CMK (cell line): ENCODE measurements around the gene PALM.
"Not testable (repeated sequence)": the region's sequence is repeated elsewhere in the genome, so short reads cannot be mapped to it uniquely, and the experiment has no call there.

Source experiments
- DNase-seq: peaks from one replicate; pipeline ENCODE4 v3.0.0-alpha.2; 2010; ENCODE audit warnings: low read depth

Gene PALM

DNA sequence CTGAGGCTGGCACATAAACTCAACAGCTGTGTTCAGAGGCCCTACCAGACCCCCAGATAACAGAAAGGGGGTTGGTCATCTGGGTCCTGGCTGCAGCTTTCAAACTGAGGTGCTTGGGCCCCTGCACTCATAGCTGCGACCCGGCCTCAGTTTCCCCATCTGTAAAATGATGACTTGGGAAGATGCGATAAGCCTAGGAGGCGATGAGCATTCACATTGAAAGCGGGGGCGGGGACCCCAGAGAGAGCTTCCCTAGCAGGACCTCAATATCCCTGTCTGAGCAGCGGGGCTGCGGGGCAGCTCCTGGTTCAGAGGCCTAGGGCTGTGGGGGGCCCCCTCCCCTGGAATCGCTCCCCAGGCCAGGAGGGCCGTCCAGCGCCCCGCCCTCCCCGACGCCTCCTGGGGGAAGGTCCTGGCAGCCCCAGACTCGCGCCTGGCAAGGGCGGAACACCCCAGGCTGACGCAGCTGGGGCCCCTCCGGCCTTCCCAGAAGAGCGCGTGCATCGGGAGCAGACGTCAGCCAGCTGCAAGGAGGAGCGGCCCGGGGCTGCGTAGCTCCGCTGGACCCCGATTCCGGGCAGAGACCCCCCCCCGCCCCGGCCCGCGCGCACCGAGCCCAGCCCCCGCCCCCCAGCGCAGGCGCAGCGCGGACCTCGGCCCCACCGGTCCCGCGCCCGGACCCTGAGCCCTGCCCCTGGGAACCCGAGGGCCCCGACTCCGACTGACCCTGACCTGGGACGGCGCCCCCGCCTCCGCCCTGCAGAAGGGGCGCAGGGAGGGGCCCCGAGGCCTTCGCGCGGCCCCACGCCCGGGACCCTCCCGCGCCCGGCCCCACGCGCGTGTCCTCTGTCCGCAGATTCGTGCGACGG, 29.1 kb upstream of the PALM start:
- no peak for DNase-seq

DNA sequence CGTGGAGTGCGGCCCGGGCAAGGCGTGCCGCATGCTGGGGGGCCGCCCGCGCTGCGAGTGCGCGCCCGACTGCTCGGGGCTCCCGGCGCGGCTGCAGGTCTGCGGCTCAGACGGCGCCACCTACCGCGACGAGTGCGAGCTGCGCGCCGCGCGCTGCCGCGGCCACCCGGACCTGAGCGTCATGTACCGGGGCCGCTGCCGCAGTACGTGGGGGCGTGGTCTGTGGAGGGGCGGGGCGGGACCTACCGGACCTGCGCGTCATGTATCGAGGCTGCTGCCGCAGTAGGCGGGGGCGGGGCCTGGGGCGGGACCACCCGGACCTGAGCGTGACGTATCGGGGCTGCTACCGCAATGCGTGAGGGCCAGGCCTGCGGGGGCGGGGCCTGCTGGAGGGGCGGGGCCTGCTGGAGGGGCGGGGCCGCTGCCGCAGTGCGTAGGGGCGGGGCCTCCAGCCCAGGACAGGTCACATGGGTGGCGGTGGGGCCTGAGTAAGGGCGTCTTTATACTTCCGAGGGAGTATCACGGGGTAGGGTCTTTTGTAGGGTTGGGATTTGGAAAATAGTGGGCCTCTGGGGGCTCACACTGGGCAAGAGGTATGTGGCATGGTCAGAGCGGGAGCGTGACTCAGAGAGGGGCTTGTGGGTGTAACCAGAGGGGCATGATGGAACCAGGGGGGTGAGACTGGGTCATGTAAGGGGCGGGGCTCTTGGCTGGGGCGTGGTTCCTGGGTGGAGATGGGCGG, 28.3 kb upstream of the PALM start:
- peak; percentile 98 for DNase-seq

DNA sequence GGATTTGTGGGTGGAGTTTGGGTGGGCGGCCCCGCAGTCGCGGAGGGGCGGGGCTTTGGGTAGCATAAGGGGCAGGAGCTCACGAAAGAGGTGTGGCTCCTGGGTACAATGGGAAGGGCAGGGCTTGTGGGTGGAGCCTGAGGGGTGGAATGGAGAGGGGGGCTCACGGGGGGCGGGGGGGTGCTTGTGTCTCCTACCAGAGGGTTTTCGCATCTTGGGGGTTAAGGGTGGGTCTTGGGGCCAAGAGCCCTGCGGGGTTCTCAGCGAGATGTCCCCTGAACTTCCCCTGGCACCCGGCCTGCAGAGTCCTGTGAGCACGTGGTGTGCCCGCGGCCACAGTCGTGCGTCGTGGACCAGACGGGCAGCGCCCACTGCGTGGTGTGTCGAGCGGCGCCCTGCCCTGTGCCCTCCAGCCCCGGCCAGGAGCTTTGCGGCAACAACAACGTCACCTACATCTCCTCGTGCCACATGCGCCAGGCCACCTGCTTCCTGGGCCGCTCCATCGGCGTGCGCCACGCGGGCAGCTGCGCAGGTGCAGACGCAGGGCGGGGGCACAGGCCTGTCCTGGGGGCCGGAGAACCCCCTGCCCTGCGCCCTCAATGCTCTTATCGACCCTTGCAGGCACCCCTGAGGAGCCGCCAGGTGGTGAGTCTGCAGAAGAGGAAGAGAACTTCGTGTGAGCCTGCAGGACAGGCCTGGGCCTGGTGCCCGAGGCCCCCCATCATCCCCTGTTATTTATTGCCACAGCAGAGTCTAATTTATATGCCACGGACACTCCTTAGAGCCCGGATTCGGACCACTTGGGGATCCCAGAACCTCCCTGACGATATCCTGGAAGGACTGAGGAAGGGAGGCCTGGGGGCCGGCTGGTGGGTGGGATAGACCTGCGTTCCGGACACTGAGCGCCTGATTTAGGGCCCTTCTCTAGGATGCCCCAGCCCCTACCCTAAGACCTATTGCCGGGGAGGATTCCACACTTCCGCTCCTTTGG, 27.4 kb upstream of the PALM start:
- DNase-seq = peak; percentile 91

DNA sequence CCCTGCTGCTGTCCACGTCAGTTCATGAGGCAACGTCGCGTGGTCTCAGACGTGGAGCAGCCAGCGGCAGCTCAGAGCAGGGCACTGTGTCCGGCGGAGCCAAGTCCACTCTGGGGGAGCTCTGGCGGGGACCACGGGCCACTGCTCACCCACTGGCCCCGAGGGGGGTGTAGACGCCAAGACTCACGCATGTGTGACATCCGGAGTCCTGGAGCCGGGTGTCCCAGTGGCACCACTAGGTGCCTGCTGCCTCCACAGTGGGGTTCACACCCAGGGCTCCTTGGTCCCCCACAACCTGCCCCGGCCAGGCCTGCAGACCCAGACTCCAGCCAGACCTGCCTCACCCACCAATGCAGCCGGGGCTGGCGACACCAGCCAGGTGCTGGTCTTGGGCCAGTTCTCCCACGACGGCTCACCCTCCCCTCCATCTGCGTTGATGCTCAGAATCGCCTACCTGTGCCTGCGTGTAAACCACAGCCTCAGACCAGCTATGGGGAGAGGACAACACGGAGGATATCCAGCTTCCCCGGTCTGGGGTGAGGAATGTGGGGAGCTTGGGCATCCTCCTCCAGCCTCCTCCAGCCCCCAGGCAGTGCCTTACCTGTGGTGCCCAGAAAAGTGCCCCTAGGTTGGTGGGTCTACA, 25.9 kb upstream of the PALM start:
- DNase-seq = no peak

DNA sequence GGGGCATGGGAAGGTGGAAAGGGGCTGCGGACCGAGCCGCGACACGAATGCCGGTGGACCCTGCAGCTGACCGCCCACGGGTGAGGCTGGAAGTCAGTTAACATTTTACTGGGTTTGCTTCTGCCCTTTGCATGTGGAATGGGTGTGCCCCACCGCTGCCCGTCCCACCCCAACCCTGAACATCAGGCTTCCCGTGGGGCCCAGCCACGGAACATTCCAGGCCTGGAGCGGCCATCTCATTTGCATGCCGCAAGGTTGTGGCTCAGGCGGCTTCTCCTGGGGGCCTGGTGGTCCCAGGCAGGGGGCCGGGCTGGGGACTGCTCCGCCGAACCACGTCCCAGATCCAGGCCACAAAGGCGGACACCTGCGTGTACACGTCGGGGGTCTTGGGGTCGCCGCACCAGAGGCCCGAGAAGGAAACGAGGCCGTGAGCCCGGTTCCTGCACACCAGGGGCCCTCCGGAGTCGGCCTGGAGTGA, 23.2 kb upstream of the PALM start:
- no peak for DNase-seq

- DNase-seq = no peak
Measured at GRCh38 chr19:686589-687297, 22.0 kb upstream of the PALM start.

GRCh38 chr19:687569-688166, 21.1 kb upstream of the PALM start:
- DNase-seq = no peak

DNA sequence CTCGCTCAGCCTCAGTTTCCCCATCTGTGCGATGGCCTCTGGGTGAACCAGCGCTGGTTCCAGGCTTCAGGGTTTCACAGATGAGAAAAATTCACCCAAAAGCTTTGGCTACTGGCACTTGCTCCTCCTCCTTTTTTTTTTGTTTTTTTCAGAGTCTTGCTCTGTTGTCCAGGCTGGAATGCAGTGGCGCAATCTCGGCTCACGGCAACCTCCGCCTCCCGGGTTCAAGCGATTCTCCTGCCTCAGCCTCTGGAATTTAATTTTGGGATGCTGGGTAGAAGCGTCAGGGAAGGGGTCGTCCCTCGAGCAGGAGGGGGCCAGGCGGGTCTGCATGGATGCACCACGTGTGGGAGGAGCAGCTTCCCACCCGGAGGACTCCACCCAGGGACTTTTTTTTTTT, 20.5 kb upstream of the PALM start:
- DNase-seq = no peak

- no peak for DNase-seq
Measured at GRCh38 chr19:688992-689391, 19.7 kb upstream of the PALM start.

DNA sequence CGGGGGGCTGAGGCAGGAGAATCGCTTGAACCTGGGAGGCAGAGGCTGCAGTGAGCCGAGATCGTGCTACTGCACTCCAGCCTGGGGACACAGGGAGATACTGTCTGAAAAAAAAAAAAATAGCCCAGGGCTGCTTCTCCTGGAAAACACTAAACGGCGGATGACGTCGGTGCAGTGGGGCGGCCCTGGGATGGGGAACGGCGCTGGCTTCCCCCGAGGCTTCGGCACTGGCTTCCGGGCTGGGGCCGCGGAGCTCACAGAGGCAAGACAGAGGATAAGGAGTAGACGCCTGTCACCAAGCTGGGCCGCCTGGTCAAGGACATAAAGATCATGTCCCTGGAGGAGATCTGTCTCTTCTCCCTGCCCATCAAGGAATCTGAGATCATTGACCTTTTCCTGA, 18.5 kb upstream of the PALM start:
- DNase-seq = no peak

DNA sequence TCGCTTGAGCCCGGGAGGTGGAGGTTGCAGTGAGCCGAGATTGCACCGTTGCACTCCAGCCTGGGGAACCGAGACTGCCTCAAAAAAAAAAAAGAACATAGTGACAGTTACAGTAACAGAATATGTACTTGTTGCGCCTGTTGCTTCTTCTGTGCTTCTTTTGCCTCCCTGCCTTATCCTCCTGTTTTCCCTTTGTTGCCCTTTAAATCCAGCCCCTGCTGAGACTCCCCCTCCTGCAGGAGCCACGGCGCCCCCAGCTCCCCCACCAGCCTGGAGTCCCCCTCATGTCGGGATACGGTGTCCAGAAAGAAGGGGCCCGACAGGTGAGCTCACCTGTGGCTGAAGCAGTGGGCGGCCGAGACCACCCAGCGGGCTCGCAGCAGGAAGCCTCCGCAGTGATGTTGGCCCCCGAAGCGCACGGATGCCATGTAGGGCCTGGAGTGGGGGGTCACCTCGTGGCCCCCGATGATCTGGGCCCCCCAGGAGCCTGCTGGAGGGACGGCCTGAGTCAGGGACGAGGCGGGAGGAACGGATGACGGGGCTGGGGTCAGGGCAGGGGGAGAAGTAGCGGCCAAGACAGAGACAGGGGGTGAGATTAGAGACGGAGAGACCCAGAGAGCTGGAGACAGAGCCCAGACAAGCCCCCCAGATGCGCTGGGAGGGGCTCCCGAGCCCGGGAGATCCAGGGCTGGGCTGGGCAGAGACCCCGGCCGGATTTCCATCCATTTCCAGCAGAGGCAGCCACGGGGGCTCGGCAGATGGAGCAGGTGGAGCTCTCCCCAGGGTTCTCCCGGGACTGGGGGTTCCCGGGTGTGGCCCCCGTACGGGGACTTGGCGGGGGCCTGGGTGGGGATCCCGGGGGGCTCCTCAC, 14.0 kb upstream of the PALM start:
- no peak for DNase-seq

- peak; percentile 71 for DNase-seq
Measured at GRCh38 chr19:695352-695949, 13.3 kb upstream of the PALM start, which contains the start of gene PRSS57. Gene PRSS57 (minus strand): TSS chr19:695452. CDS start chr19:695430, 22 bp downstream.

DNA sequence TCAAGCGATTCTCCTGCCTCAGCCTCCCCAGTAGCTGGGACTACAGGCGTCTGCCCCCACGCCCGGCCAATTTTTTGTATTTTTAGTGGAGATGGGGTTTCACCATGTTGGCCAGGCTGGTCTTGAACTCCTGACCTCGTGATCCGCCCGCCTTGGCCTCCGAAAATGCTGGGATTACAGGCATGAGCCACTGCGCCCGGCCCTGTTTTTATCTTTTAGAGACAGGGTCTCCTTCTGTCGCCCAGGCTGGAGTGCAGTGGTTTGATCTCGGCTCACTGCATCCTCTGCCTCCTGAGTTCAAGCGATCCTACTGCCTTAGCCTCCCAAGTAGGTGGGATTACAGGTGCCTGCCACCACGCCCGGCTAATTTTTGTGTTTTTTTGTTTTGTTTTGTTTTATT, 10.2 kb upstream of the PALM start:
- not testable (repeated sequence) for DNase-seq

GRCh38 chr19:699885-700284, 8.8 kb upstream of the PALM start:
- DNase-seq = not testable (repeated sequence)

GRCh38 chr19:702847-703246, 5.9 kb upstream of the PALM start:
- DNase-seq = not testable (repeated sequence)

DNA sequence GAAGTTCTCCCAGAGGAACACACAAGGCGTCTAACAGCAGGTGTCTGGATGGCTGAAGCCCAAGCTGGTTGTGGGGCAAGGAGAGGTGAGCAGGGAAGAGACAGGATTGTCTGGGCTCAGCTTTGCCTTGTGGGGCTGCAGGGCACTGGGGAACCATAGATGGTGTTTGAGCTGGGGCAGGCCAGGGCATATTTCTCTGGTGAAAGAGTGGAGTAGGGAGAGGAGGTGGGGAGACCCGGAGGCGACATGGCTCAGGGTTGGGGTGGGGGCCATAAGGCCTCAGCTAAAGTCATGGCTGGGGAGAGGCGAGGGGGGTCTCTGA, 5.4 kb upstream of the PALM start:
- no peak for DNase-seq

GRCh38 chr19:703651-704446, 4.9 kb upstream of the PALM start:
- peak; percentile 97 for DNase-seq

GRCh38 chr19:704447-704741, 4.3 kb upstream of the PALM start:
- DNase-seq = no peak
